Cerebellar cortex (tissue), 1 donor: Measurements from ENCODE around the gene MPL.

Experiments
- DNase-seq: peaks from one replicate; pipeline ENCODE4 v3.0.0-alpha.2; 2015; ENCODE audit warnings: low spot score

Gene MPL

DNA sequence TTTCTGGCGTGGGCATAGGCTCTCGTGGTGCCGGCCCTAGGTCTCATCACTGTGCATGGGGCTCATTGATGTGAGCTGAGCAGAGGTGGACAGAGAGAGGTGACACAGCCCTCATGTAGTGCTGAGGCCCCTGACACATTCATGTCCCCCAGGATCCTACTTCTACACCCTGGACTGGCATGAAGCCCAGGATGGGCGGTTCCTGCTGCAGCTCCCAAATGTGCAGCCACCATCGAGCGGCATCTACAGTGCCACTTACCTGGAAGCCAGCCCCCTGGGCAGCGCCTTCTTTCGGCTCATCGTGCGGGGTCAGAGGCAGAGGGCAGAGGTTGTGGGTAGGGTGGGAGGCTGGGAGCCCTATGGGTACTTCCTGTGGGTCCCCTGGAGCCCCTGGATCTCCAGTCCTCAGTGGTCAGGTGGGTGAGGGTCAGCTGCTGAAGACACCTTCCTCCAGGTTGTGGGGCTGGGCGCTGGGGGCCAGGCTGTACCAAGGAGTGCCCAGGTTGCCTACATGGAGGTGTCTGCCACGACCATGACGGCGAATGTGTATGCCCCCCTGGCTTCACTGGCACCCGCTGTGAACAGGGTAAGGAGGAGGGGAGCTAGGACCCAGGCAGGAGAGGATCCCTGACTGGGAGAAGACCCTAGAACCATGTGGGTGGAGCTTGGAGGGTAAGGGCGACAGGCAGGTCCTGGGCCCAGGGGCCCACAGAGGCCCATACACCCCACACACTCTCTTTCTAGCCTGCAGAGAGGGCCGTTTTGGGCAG lies 30.7 kb upstream of the MPL start:
- no peak for DNase-seq

DNA sequence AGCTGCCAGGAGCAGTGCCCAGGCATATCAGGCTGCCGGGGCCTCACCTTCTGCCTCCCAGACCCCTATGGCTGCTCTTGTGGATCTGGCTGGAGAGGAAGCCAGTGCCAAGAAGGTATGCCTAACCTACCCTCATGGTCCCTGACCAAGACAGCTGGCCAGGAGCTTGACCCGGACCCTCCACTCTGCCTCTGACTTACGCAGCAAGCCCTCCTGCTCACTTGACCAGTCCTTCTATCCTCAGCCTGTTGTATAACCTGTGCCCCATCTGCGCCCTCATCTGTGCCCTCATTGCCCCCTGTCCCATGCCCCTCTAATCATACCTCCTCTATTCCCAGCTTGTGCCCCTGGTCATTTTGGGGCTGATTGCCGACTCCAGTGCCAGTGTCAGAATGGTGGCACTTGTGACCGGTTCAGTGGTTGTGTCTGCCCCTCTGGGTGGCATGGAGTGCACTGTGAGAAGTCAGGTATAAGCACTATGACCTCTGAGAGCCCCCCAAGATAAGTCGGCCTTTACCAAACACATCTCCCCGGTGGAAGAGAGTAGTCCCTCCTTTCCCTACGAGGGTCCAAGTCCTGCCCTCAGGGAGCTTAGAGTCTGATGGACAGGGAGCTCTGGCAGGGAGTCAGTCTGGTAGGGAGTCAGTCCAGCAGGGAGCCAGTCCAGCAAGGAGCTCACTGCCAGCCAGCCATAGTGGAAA lies 30.0 kb upstream of the MPL start:
- no peak for DNase-seq

DNA sequence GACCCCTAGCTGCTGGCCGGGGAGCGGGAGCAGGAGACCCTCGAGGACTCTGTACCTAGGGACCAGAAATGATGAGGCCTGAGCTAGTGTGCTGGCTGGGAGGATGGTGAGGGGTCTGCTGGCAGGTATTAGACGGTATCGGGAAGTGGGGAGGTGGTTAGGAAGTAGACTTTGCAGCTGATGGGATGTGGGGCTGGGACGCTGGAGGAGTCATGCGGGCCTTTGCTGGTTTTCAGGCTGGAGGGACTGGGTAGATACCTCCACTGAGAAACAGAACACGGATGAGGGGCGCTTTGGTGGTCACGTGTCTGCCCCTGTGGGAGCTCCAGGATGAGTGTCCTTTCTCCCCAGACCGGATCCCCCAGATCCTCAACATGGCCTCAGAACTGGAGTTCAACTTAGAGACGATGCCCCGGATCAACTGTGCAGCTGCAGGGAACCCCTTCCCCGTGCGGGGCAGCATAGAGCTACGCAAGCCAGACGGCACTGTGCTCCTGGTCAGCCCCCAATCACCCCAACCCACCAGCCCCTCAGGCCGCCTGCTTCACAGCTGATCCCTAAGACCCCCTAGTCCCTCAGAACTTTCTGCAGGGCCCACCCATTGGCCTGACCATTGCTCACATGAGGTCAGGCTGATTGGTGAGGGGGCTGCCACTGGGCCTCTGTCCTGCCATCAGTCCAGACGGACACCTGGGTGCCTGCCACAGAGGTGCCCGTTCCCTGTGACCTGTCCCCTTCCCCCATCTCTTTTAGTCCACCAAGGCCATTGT lies 28.8 kb upstream of the MPL start:
- DNase-seq, result no peak

DNA sequence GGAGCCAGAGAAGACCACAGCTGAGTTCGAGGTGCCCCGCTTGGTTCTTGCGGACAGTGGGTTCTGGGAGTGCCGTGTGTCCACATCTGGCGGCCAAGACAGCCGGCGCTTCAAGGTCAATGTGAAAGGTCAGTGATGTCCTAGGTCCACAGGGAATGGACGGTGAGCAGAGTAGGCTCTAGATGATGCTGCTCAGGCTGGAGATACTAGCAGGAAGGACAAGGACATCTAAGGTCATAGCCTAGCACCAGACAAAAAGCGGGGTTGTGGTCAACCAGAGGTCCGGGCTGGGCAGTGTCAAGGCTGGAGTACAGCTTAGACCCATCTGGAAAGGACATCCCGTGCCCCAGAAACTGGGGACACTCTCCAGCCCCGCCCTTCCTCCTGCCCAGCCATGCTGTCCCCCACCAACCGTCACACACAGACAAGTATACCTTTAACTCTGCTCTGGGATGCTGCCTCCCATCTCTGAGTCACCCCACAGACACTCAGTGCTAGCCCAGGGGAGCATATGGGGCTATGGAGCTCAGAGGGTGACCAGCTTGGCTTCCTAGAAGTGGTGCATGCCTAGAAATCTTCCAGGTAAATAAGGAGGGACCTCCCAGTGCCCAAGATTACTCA lies 28.1 kb upstream of the MPL start:
- DNase-seq, result no peak

DNA sequence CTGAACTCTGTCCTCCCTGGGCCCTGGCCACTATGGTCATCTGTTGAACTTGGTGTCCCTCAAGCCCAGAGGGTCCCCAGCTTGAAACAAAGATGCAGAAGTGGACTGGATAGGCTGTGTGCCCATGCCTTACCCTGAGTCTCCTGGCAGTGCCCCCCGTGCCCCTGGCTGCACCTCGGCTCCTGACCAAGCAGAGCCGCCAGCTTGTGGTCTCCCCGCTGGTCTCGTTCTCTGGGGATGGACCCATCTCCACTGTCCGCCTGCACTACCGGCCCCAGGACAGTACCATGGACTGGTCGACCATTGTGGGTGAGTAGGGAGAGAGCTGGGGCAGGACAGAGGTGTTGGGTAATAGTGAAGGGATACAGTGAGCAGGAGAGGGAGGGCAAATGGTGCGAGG lies 26.1 kb upstream of the MPL start:
- no peak for DNase-seq

DNA sequence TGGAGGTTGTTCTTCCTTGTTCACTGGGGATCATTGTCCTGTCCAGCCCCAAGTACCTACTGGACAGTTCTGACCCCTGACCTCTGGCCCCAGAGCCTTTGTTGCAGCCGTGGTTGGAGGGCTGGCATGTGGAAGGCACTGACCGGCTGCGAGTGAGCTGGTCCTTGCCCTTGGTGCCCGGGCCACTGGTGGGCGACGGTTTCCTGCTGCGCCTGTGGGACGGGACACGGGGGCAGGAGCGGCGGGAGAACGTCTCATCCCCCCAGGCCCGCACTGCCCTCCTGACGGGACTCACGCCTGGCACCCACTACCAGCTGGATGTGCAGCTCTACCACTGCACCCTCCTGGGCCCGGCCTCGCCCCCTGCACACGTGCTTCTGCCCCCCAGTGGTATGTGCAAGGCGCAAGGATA lies 25.4 kb upstream of the MPL start:
- DNase-seq, result no peak

DNA sequence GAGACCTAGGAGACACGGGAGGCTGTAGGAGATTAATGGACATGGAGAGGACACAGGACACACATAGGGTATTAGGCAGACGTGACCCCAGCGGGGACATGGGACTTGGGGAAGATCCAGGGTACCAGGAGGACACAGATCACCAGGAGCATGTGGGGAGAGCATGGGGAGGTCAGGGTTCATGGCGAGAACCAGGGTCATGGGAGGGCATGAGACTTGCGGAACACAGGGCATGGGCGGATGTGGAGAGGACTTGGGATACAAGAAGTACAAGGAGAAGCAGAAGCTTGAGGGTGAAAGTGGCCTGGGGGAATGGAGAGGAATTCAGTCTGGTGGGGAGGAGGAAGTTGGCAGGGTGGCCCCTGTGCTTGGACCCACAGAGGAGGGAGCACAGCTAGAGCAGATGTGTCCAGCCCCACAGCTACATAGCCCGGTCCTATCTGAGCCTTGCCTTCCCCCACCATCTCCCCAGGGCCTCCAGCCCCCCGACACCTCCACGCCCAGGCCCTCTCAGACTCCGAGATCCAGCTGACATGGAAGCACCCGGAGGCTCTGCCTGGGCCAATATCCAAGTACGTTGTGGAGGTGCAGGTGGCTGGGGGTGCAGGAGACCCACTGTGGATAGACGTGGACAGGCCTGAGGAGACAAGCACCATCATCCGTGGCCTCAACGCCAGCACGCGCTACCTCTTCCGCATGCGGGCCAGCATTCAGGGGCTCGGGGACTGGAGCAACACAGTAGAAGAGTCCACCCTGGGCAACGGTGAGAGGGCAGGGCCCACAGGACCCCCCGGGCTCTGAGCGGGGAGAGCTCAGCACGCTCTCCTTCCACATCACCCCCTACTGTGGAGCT lies 24.7 kb upstream of the MPL start:
- no peak for DNase-seq

DNA sequence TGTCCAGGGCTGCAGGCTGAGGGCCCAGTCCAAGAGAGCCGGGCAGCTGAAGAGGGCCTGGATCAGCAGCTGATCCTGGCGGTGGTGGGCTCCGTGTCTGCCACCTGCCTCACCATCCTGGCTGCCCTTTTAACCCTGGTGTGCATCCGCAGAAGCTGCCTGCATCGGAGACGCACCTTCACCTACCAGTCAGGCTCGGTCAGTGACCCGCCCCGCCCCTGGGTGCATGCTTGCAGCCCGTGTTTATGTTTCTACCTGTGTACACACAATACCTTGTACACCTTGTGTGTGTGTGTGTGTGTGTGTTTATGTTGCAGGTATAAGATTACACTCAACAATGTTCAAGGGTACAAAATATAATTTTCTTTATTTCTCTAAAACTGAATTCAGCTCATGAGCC lies 23.8 kb upstream of the MPL start:
- DNase-seq, result no peak

DNA sequence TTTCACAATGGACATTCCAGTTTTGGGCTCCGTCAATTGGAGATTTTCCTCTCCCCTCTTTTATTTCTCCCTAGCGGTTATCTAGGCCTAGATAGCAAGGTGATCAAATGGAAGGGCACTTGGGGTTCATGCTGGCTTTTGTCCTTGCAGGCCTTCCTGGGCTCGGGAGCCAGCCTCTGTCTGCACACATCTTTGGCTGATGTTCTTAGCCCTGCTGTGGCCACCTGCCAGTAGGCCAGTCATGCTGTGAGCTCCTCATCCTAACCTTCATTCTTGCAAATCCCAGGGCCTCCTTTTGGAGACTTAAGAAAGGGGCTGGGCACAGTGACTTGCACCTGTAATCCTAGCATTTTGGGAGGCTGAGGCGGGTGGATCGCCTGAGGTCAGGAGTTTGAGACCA lies 23.4 kb upstream of the MPL start:
- no peak for DNase-seq

DNA sequence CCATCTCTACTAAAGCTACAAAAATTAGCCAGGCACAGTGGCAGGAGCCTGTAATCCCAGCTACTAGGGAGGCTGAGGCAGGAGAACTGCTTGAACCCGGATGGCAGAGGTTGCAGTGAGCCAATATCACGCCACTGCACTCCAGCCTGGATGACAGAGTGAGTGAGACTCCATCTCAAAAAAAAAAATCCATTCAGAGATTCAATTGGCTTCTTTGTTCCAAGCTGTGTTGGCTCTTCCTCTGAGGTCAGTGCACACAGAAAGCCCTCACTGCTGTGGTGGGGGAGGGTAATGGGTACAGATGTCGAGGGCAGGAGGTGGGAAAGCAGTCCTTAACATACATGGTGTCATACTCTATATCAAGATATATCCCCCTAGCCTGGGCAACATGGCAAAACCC lies 22.1 kb upstream of the MPL start:
- DNase-seq, result no peak

DNA sequence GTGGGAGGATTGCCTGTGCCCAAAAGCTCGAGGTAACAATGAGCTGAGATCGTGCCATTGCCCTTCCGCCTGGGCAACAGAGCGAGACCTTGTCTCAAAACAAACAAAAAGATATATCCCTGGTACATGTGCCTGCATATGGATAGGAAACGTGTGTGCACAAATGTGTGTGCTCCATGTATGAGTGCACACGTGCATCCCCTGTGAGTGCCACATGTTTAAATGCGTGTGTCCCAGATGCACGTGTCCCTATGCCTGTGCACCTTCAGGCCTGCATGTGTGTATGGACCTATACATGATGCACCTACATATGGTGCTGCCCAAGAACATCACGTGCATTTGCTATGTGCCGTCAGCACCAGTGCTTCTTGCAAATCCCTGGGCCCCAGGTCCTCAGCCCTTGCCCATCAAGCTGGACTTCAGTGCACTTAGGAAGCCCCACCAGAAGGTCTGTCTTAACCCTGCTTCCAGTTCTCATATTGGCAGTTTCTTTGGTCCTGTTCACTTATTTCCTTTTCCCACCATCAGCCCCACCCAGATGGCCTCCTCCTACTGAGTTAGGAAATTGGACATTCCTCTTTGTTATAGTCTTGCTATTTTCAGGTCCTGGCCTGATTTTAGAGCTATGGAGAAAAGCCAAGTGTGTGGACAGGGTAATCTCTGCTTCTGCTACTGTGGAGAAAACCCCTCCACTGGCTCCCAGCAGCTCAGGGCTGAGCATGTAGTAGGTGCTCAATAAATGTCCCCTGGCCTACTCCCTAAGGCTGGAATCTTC lies 21.5 kb upstream of the MPL start:
- peak; percentile 17 for DNase-seq

DNA sequence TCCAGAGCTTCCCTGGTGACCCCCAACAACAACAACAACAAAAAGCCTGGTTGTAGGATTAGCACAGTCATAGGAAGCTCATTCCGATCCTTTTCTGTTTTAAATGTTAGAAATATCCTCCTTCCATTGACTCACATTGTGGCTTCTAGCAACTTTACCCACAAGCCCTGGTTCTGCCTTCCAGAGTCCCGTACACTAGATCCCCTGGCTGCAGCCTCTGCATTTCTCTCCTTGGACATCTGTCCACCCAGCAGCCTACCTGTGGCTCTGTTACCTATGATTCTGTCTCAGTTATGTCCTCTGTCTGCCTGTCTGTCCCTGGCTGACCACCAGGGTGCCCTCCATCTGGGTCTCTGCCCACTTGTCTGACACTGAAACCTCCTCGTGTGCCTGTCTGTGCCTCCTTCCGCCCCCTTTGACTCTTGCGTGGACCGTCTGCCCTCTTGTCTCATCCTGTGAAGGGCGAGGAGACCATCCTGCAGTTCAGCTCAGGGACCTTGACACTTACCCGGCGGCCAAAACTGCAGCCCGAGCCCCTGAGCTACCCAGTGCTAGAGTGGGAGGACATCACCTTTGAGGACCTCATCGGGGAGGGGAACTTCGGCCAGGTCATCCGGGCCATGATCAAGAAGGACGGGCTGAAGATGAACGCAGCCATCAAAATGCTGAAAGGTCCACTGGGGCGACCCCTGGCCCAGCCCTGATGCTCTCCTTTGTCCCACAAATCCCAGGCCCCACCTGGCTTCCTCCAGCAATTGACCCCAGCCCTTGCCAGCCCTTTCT lies 20.7 kb upstream of the MPL start:
- DNase-seq, result no peak

DNA sequence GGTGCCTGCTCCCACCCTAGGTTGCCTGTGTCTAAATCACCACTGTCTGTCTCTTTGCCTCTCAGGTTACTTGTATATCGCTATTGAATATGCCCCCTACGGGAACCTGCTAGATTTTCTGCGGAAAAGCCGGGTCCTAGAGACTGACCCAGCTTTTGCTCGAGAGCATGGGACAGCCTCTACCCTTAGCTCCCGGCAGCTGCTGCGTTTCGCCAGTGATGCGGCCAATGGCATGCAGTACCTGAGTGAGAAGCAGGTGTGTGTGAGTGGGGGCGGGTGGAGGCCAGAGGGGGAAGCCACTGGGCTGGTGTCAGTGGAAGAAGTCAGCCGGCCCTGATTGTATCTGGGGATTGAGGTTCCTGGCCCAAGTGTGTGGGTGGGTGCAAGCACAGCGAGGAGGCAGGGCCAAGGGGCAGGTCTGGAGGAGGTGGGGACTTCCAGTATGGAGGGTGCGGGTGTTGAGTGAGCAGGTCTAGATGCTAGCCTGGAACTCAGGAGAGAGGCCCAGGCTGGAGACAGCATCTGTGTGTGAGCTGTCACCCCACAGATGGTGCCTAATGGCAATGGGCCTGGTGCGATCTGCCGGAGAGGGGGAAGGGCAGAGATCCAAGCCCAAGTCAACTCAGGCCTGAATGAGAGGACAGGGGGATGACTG lies 19.7 kb upstream of the MPL start:
- DNase-seq, result peak; percentile 86

DNA sequence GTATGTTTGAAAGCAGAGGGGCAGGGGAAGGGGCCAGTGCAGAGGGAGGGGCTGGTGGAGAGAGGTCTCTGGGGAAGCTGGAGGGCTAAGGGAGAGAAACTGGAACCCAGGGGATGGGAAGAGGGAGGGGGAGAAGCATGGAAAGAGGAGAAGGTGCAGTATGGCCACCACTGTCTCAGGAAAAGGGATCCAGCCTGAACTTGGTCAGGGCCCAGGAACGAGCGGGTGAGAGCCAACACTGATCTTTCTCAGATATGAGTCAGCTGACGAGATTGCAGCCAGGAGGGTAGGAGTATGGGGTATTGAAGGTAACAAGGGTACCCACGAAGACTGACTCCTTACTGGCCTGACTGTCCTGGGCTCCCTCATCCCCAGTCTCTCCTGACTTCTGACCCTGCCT lies 18.8 kb upstream of the MPL start:
- no peak for DNase-seq

DNA sequence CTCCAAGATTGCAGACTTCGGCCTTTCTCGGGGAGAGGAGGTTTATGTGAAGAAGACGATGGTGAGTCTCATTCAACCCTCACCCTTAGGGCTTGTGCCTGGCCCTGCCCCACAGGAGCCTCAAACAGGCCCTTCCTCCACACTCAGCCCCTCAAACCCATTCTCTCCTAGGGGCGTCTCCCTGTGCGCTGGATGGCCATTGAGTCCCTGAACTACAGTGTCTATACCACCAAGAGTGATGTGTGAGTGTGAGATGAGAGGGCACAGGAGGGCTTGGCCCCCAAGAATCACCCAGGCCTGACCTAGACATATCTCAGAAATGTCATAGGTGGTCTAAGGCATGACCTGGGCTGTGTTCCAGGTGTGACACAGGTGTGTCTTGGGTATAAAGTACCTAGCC lies 18.3 kb upstream of the MPL start:
- no peak for DNase-seq

DNA sequence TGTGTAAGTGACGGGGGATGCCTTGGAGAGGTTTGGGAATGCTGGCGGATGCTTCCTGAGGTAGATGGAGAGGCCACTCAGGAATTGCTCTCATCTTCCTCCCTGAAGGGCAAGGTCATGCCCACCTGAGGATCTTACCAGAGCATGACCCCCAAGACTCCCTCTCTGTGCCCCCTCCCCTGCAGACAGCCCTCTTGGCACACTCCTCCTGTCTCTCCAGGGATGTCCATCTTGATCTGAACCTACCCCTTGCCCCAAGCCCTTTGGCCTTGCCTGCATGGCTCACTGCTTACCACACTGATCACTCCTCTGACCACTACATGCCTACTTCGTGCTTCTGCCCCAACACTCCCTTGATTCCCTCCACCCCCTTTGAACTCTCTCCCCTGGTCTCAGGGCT lies 17.9 kb upstream of the MPL start:
- no peak for DNase-seq

DNA sequence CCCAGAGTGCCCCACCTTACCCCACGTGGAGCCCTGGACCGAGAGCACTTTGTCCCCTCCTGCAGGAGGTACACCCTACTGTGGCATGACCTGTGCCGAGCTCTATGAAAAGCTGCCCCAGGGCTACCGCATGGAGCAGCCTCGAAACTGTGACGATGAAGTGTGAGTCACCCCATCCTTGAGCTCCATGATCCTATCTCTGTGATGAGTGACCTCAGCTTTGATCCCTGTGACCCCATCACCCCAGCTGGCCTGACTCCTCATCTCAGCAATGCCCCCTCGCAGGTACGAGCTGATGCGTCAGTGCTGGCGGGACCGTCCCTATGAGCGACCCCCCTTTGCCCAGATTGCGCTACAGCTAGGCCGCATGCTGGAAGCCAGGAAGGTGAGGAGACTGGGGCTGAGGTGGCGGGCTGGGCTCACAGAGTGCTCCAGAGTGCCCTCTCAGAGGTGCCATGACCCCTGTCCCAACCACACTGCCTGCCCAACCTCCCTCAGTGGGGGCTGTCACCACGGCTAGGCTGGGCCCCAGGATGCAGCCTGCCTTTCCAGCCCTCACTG lies 16.2 kb upstream of the MPL start:
- DNase-seq, result no peak

DNA sequence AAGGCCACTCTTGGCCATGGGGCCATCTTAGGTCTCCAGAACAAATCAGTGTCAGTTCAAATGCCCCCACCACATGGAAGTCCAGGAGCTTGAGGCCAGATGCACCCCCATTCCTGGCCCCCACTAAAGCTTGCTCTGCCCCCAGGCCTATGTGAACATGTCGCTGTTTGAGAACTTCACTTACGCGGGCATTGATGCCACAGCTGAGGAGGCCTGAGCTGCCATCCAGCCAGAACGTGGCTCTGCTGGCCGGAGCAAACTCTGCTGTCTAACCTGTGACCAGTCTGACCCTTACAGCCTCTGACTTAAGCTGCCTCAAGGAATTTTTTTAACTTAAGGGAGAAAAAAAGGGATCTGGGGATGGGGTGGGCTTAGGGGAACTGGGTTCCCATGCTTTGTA lies 15.1 kb upstream of the MPL start:
- DNase-seq, result no peak

DNA sequence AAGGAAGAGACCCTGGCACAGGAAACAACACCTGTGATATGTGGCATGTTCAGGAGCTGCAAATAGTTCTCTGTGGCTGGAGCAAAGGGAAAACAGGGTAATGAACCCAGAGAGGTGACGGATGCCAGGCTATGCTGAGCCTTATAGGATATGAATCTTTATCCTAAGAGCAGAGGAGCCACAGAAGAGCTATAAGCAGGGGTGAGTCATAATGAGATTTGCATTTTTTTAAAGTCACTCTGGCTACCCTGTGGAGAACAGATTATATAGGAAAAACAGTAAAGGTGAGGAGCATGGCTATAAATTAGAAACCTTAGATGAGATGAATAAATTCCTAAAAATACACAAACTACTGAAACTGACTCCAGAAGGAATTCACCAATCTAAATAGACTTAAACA lies 12.8 kb upstream of the MPL start:
- DNase-seq, result no peak
